WI38 (cell line): ENCODE data around the gene ELMO1.

Source experiments
- H3K4me3 ChIP-seq: 2 replicates; pipeline ENCODE4 v1.5.1; 2011; ENCODE audit warnings: low read depth, mild to moderate bottlenecking, control low read depth, low read length
- TF ChIP-seq, protein P1 (sequence below): IDR thresholded peaks from 2 replicates; pipeline ENCODE4 v1.5.1; 2012; ENCODE audit warnings: low read depth, mild to moderate bottlenecking, control low read depth, low read length

ELMO1 gene

GRCh38 chr7:37194943-37195342 is 253.7 kb downstream of the ELMO1 start:
- no peak overlapping the region for H3K4me3 ChIP-seq
- TF ChIP-seq, protein P1, sequence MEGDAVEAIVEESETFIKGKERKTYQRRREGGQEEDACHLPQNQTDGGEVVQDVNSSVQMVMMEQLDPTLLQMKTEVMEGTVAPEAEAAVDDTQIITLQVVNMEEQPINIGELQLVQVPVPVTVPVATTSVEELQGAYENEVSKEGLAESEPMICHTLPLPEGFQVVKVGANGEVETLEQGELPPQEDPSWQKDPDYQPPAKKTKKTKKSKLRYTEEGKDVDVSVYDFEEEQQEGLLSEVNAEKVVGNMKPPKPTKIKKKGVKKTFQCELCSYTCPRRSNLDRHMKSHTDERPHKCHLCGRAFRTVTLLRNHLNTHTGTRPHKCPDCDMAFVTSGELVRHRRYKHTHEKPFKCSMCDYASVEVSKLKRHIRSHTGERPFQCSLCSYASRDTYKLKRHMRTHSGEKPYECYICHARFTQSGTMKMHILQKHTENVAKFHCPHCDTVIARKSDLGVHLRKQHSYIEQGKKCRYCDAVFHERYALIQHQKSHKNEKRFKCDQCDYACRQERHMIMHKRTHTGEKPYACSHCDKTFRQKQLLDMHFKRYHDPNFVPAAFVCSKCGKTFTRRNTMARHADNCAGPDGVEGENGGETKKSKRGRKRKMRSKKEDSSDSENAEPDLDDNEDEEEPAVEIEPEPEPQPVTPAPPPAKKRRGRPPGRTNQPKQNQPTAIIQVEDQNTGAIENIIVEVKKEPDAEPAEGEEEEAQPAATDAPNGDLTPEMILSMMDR: no peak

DNA sequence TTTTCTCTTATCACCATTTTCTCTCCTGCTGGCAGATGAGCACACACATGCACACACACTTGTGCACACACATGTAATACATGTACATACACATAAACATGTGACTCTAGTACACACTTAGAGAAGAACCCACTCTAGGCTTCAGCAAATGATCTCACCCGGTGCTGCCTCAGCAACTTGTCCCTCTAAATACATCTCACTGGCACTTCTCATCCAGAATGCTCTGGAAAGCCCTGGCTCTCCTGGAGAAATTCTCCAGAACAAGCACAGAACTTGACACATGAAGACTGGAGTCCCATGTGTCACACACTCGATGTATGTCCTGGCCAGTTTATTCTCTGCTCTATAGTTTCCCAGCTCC is 254.9 kb downstream of the ELMO1 start:
- TF ChIP-seq, protein P1: no peak
- H3K4me3 ChIP-seq: no peak overlapping the region

GRCh38 chr7:37193087-37193774 is 255.4 kb downstream of the ELMO1 start:
- TF ChIP-seq, protein P1: no peak
- no peak overlapping the region for H3K4me3 ChIP-seq

DNA sequence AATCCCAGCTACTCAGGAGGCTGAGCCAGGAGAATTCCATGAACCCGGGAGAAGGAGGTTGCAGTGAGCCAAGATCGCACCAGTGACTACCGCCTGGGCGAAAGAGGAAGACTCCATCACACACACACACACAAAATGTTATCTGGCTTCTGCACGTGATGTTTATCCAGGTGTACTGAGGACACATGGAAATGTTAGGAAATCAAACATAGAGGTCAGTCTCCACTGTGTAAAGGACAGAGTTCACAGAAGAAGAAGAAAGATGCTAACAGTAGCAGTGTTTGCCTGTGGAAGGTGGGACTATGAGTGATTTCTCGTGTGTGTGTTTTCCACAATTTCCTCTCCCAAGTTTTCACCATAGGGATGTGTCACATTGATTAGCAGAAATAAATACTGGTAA is 256.9 kb downstream of the ELMO1 start:
- no peak overlapping the region for H3K4me3 ChIP-seq
- TF ChIP-seq, protein P1: no peak

- no peak overlapping the region for H3K4me3 ChIP-seq
- TF ChIP-seq, protein P1: no peak
Observed at GRCh38 chr7:37187179-37187578, 261.5 kb downstream of the ELMO1 start.

GRCh38 chr7:37186753-37187152 is 261.9 kb downstream of the ELMO1 start:
- no peak overlapping the region for H3K4me3 ChIP-seq
- TF ChIP-seq, protein P1: no peak

- TF ChIP-seq, protein P1: no peak
- H3K4me3 ChIP-seq: no peak overlapping the region
Observed at GRCh38 chr7:37181550-37181932, 267.1 kb downstream of the ELMO1 start.
